Measurements from ENCODE around the gene OSBPL7. TPM values are rescaled to one million over a fixed set of nuclear protein-coding genes. Genes with fewer than 3 reads are reported as not detected.
A peak's percentile ranks its signal among the peaks of the same experiment; 100 is the strongest.

Gene OSBPL7
- total RNA-seq, 1 donor from 2014 or later, result 5.1 TPM

- H3K4me1 Mint-ChIP-seq, result peaks cover 24% of the 10 kb centered on the region
- H3K9me3 ChIP-seq (ENCODE audit: low read depth), result no peaks in the 10 kb centered on the region
- H3K4me2 ChIP-seq, result no peak overlapping the region
- peaks cover 2% of the 10 kb centered on the region for H3K36me3 Mint-ChIP-seq
- peaks cover 55% of the 10 kb centered on the region for H3K27me3 Mint-ChIP-seq (ENCODE audit: insufficient read depth, low read depth)
- H3K36me3 ChIP-seq, result no peaks in the 10 kb centered on the region
- peaks cover 16% of the 10 kb centered on the region for H4K20me1 ChIP-seq (ENCODE audit: low read depth)
- TF ChIP-seq, protein P1, sequence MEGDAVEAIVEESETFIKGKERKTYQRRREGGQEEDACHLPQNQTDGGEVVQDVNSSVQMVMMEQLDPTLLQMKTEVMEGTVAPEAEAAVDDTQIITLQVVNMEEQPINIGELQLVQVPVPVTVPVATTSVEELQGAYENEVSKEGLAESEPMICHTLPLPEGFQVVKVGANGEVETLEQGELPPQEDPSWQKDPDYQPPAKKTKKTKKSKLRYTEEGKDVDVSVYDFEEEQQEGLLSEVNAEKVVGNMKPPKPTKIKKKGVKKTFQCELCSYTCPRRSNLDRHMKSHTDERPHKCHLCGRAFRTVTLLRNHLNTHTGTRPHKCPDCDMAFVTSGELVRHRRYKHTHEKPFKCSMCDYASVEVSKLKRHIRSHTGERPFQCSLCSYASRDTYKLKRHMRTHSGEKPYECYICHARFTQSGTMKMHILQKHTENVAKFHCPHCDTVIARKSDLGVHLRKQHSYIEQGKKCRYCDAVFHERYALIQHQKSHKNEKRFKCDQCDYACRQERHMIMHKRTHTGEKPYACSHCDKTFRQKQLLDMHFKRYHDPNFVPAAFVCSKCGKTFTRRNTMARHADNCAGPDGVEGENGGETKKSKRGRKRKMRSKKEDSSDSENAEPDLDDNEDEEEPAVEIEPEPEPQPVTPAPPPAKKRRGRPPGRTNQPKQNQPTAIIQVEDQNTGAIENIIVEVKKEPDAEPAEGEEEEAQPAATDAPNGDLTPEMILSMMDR (IDR thresholded peaks at IDR 0.05), result peak; percentile 52
- TF ChIP-seq EZH2 (IDR thresholded peaks at IDR 0.05), result no peak
- peaks cover 61% of the 10 kb centered on the region for H3K27me3 ChIP-seq
- H2AFZ ChIP-seq (replicated peaks), result no peak overlapping the region
- no peak overlapping the region for H3K9ac ChIP-seq
- H3F3A ChIP-seq (ENCODE audit: low read depth), result no peaks in the 10 kb centered on the region
- H3K27ac ChIP-seq, result no peak overlapping the region
- peaks cover 14% of the 10 kb centered on the region for H3K4me1 ChIP-seq
- no peak overlapping the region for H3K4me3 Mint-ChIP-seq
- H3K79me2 ChIP-seq (ENCODE audit: low read depth), result peaks cover 7% of the 10 kb centered on the region
- H3K4me3 ChIP-seq, result no peak overlapping the region
- H3K27ac Mint-ChIP-seq, result no peak overlapping the region
- DNase-seq (ENCODE audit: low spot score), result no peak
- peaks cover 2% of the 10 kb centered on the region for H3K9me3 Mint-ChIP-seq
Observed at GRCh38 chr17:47844814-47845715, 23.5 kb upstream of the OSBPL7 start.

GRCh38 chr17:47844227-47844626, 22.6 kb upstream of the OSBPL7 start:
- Histone ChIP-seq H3K9me3 (ENCODE audit: low read depth) (no peaks in the 10 kb centered on the region), H3K4me3 (no peak overlapping the region), H3K4me2 (no peak overlapping the region), H3K4me1 (peaks cover 15% of the 10 kb centered on the region), H3K36me3 (no peaks in the 10 kb centered on the region), H4K20me1 (ENCODE audit: low read depth) (peaks cover 8% of the 10 kb centered on the region), H3K27ac (no peak overlapping the region), H3K27me3 (peaks cover 53% of the 10 kb centered on the region), H2AFZ (replicated peaks) (no peak overlapping the region), H3K9ac (no peak overlapping the region), H3F3A (ENCODE audit: low read depth) (no peaks in the 10 kb centered on the region), H3K79me2 (ENCODE audit: low read depth) (peaks cover 7% of the 10 kb centered on the region)
- DNase-seq (ENCODE audit: low spot score), result no peak
- Mint-ChIP-seq H3K9me3 (peaks cover 2% of the 10 kb centered on the region), H3K4me3 (no peak overlapping the region), H3K27me3 (ENCODE audit: insufficient read depth, low read depth) (peaks cover 46% of the 10 kb centered on the region), H3K4me1 (peaks cover 27% of the 10 kb centered on the region), H3K36me3 (peaks cover 2% of the 10 kb centered on the region), H3K27ac (no peak overlapping the region)
- no peak for TF ChIP-seq EZH2phosphoT487 (IDR thresholded peaks at IDR 0.05)
- TF ChIP-seq, protein P1 (IDR thresholded peaks at IDR 0.05), result no peak
- no peak for TF ChIP-seq EZH2 (IDR thresholded peaks at IDR 0.05)

- H3K36me3 ChIP-seq, result no peaks in the 10 kb centered on the region
- H3K79me2 ChIP-seq (ENCODE audit: low read depth), result peaks cover 7% of the 10 kb centered on the region
- Mint-ChIP-seq H3K4me1 (peaks cover 28% of the 10 kb centered on the region), H3K36me3 (no peaks in the 10 kb centered on the region), H3K4me3 (no peak overlapping the region), H3K27me3 (ENCODE audit: insufficient read depth, low read depth) (peaks cover 38% of the 10 kb centered on the region), H3K27ac (no peak overlapping the region), H3K9me3 (no peaks in the 10 kb centered on the region)
- DNase-seq (ENCODE audit: low spot score), result no peak
- no peaks in the 10 kb centered on the region for H3K9me3 ChIP-seq (ENCODE audit: low read depth)
- no peak overlapping the region for H3K4me2 ChIP-seq
- H3K27ac ChIP-seq, result no peak overlapping the region
- TF ChIP-seq EZH2phosphoT487 (IDR thresholded peaks at IDR 0.05) (no peak), EZH2 (IDR thresholded peaks at IDR 0.05) (no peak)
- TF ChIP-seq, protein P1 (IDR thresholded peaks at IDR 0.05), result no peak
- H3K27me3 ChIP-seq, result peaks cover 44% of the 10 kb centered on the region
- H3K9ac ChIP-seq, result no peak overlapping the region
- H3K4me3 ChIP-seq, result no peak overlapping the region
- H3K4me1 ChIP-seq, result peaks cover 15% of the 10 kb centered on the region
- no peaks in the 10 kb centered on the region for H4K20me1 ChIP-seq (ENCODE audit: low read depth)
- no peaks in the 10 kb centered on the region for H3F3A ChIP-seq (ENCODE audit: low read depth)
- H2AFZ ChIP-seq (replicated peaks), result no peak overlapping the region
Observed at GRCh38 chr17:47843391-47843730, 21.8 kb upstream of the OSBPL7 start.

Data from neural progenitor cell (in vitro differentiated cells).